Heart left ventricle (tissue), 16 donors: Measurements from ENCODE around the gene MRTO4. TPM values are rescaled to one million over a fixed set of nuclear protein-coding genes. Genes with fewer than 3 reads are reported as not detected.
A peak's percentile ranks its signal among the peaks of the same experiment; 100 is the strongest.

Source experiments
- ATAC-seq, 4 donors: fragments of 200-7000 bp; cut with Tn5 transposase; one replicate each; pipeline ENCODE4 v1.9.1; 2020 to 2022; ENCODE audit warnings: moderate library complexity in 4 of 4, mild to moderate bottlenecking in 3 of 4, moderate number of reproducible peaks in 1 of 4
- DNase-seq, 5 donors: peaks; one replicate each; pipeline ENCODE4 v3.0.0-alpha.2; 2020
- H3K27ac ChIP-seq, 12 donors: fragments of 200-600 bp; sonication (generic) in 4 of 12; one replicate each; pipeline versions ENCODE4 v1.5.0 to v1.8.0; 2016 to 2022; ENCODE audit warnings: mild to moderate bottlenecking in 2 of 12
- H3K27me3 ChIP-seq, 9 donors: fragments of 200-600 bp; sonication (generic) in 2 of 9; one replicate each; pipeline versions ENCODE4 v1.5.1 to v1.8.0; 2016 to 2022; ENCODE audit warnings: mild to moderate bottlenecking in 3 of 9
- H3K36me3 ChIP-seq, 9 donors: fragments of 200-600 bp; sonication (generic) in 2 of 9; one replicate each; pipeline versions ENCODE4 v1.5.0 to v1.8.0; 2018 to 2022; ENCODE audit warnings: mild to moderate bottlenecking in 2 of 9
- H3K4me1 ChIP-seq, 12 donors: fragments of 200-600 bp; sonication (generic) in 4 of 12; one replicate each; pipeline versions ENCODE4 v1.5.0 to v1.8.0; 2016 to 2022; ENCODE audit warnings: mild to moderate bottlenecking in 3 of 12
- H3K4me3 ChIP-seq, 12 donors: fragments of 200-600 bp; sonication (generic) in 4 of 12; one replicate each; pipeline versions ENCODE4 v1.5.0 to v1.8.0; 2017 to 2022; ENCODE audit warnings: mild to moderate bottlenecking in 9 of 12, moderate library complexity in 4 of 12
- H3K9me3 ChIP-seq, 12 donors: fragments of 200-600 bp; sonication (generic) in 4 of 12; one replicate each; pipeline versions ENCODE4 v1.5.0 to v1.8.0; 2016 to 2022; ENCODE audit warnings: mild to moderate bottlenecking in 1 of 12
- POLR2A ChIP-seq, 2 donors: fragments of 450-650 bp; IDR thresholded peaks; one replicate each; pipeline ENCODE4 v1.6.1; 2017; ENCODE audit warnings: antibody characterized with exemption in 2 of 2, mild to moderate bottlenecking in 2 of 2, moderate library complexity in 2 of 2
- WGBS, 4 donors: extraction: QIAGEN DNeasy Blood & Tissue Kit in 2 of 4; methylation state at CpG; one replicate each; pipeline versions ENCODE4 v1.1.5 to v1.1.7; 2013 to 2018; 5-methylcytosine and 5-hydroxymethylcytosine counted together
- intact Hi-C, 10 donors: fragments of 100-400 bp; cut with DNase I; formaldehyde crosslinking; loops; one replicate each; pipeline versions ENCODE4 v1.11.1 to v1.14.2; 2022
- polyA plus RNA-seq, 2 donors: library from polyadenylated mRNA; stranded (reverse); fragments of 200-250 nt; gene quantifications; one replicate each; pipeline ENCODE4 v1.2.3, GENCODE V29; 2013
- total RNA-seq, 9 donors: library from RNA; depleted of rRNA in 2 of 9; stranded (reverse); fragments of >200 nt in 2 of 9; fragmentation: NEBNext Ultra II Directional in 3 of 9; extraction: Animal tissue kit (Norgen Biotek cat#: 25700) in 3 of 9; gene quantifications; one replicate each; pipeline versions ENCODE4 v1.1.0 to v1.2.4, GENCODE V29; 2016 to 2023
- TF ChIP-seq, protein P1 (sequence below), 12 donors: fragments of 200-600 bp; sonication (generic) in 4 of 12; IDR thresholded peaks; one replicate each; pipeline versions ENCODE4 v1.5.0 to v1.8.0; 2018 to 2022; ENCODE audit warnings: antibody characterized with exemption in 12 of 12, mild to moderate bottlenecking in 5 of 12
- donor health status: ischemic (EF 13 %, LVEDD 7.1; RV severe dilation, severe dysfunction).
- donor health status: healthy with polysubstance abuse.
- donor health status: DM: no; HTN: yes; CAD: no.
- donor health status: DM: no; HTN: no; CAD: no.
- donor health status: ischemic (EF 25% LVEDD 6.9; RV normal size, moderate dysfunction).
- donor health status: ischemic (EF 25% LVEDD 5.7; RV mildly dilated, moderate dysfunction).
- donor health status: healthy.
- donor health status: DM: yes; HTN: yes; CAD: no.
- donor health status: ischemic (EF 35%, LVEDD 5.7; RV mildly dilated, moderate dysfunction).
- donor health status: nonischemic (EF 11% LVEDD 7.7; RV severe dilation, severe dysfunction).
- donor health status: DM: yes; HTN: yes; CAD: no.
- donor health status: PGD.
- donor health status: ischemic (EF 29% LVEDD 5.4; RV normal size, mild dysfunction).
- donor health status: nonischemic (EF 23%, LVEDD 6.1; RV moderate dilation, normal function).

The MRTO4 gene
- total and polyA plus RNA-seq, 11 donors: 8.3 to 56.3 (median 14.9) TPM

DNA sequence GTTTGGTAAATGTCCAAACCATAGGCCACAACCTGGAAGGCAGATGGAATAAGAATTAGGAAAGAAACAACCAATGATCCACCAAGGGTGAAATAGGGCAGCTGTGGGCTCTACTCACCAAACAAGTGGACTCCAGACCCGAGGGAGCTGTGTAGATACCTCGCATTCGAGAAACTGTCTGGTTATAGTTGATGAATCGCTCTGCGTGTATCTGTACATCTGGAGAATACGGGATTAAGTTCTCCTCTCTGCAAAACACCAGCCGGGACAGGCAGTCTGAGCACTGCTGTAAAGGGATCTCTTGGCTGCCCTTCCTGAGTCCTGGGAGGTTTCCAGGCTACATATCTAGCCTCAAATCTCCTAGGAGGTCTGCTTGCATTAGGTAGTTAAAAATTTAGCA is 32.2 kb upstream of the MRTO4 start:
- peak in 1 of 4 donors; percentile 21 for ATAC-seq
- TF ChIP-seq POLR2A (IDR thresholded peaks at IDR 0.05): no peak
- TF ChIP-seq, protein P1, sequence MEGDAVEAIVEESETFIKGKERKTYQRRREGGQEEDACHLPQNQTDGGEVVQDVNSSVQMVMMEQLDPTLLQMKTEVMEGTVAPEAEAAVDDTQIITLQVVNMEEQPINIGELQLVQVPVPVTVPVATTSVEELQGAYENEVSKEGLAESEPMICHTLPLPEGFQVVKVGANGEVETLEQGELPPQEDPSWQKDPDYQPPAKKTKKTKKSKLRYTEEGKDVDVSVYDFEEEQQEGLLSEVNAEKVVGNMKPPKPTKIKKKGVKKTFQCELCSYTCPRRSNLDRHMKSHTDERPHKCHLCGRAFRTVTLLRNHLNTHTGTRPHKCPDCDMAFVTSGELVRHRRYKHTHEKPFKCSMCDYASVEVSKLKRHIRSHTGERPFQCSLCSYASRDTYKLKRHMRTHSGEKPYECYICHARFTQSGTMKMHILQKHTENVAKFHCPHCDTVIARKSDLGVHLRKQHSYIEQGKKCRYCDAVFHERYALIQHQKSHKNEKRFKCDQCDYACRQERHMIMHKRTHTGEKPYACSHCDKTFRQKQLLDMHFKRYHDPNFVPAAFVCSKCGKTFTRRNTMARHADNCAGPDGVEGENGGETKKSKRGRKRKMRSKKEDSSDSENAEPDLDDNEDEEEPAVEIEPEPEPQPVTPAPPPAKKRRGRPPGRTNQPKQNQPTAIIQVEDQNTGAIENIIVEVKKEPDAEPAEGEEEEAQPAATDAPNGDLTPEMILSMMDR (IDR thresholded peaks at IDR 0.05): no peak
- no peaks in the 10 kb centered on the region for H3K9me3 ChIP-seq
- no peaks in the 10 kb centered on the region for H3K27me3 ChIP-seq
- H3K4me1 ChIP-seq: peaks cover 0 to 14% (median 0%) of the 10 kb centered on the region in 12 donors
- no peak for DNase-seq
- no peak overlapping the region for H3K4me3 ChIP-seq
- H3K36me3 ChIP-seq: peaks cover 0 to 96% (median 82%) of the 10 kb centered on the region in 9 donors
- H3K27ac ChIP-seq: peak overlapping the region in 1 of 12 donors; percentile 19
- intact Hi-C loops: loop anchor here in 1 of 10 donors (10.0 kb wide), 1 partner anchor 435 kb away; no protein-coding TSS in a partner anchor
- WGBS, 4 donors: 77 to 88% (median 84%) methylated on average over 7 of the region's 7 CpGs

GRCh38 chr1:19220080-19220846 is 31.3 kb upstream of the MRTO4 start:
- Histone ChIP-seq H3K36me3 (peaks cover 0 to 98% (median 90%) of the 10 kb centered on the region in 9 donors), H3K4me1 (peaks cover 0 to 14% (median 0%) of the 10 kb centered on the region in 12 donors), H3K4me3 (no peak overlapping the region), H3K27me3 (no peaks in the 10 kb centered on the region), H3K9me3 (no peaks in the 10 kb centered on the region), H3K27ac (peak overlapping the region in 5 of 12 donors; percentile 13 to 39 (median 27))
- WGBS, 4 donors: 81 to 87% (median 85%) methylated on average over 8 of the region's 8 CpGs
- DNase-seq (no peak), ATAC-seq (no peak)
- intact Hi-C loops: loop anchor here in 1 of 10 donors (5.0 kb wide), 1 partner anchor 38 kb away; no protein-coding TSS in a partner anchor
- TF ChIP-seq, protein P1 (IDR thresholded peaks at IDR 0.05): no peak
- no peak for TF ChIP-seq POLR2A (IDR thresholded peaks at IDR 0.05)

GRCh38 chr1:19220991-19221390 is 30.6 kb upstream of the MRTO4 start:
- Histone ChIP-seq H3K4me1 (peaks cover 0 to 14% (median 0%) of the 10 kb centered on the region in 12 donors), H3K9me3 (no peaks in the 10 kb centered on the region), H3K4me3 (no peak overlapping the region), H3K27me3 (no peaks in the 10 kb centered on the region), H3K27ac (peak overlapping the region in 2 of 12 donors; percentile 13 to 39), H3K36me3 (peaks cover 0 to 100% (median 97%) of the 10 kb centered on the region in 9 donors)
- intact Hi-C loops: loop anchor here in 1 of 10 donors (5.0 kb wide), 1 partner anchor 39 kb away; no protein-coding TSS in a partner anchor
- peak in 2 of 5 donors; percentile 39 to 41 for DNase-seq
- TF ChIP-seq POLR2A (IDR thresholded peaks at IDR 0.05): no peak
- TF ChIP-seq, protein P1 (IDR thresholded peaks at IDR 0.05): no peak
- 61 to 72% (median 68%) methylated on average over 7 of the region's 7 CpGs for WGBS, 4 donors
- peak in 3 of 4 donors; percentile 65 to 81 (median 65) for ATAC-seq

- intact Hi-C loops: loop anchor here in 1 of 10 donors (5.0 kb wide), 1 partner anchor 40 kb away; no protein-coding TSS in a partner anchor
- TF ChIP-seq POLR2A (IDR thresholded peaks at IDR 0.05): no peak
- TF ChIP-seq, protein P1 (IDR thresholded peaks at IDR 0.05): no peak
- Histone ChIP-seq H3K27me3 (no peaks in the 10 kb centered on the region), H3K9me3 (no peaks in the 10 kb centered on the region), H3K4me1 (peaks cover 0 to 14% (median 0%) of the 10 kb centered on the region in 12 donors), H3K4me3 (no peak overlapping the region), H3K36me3 (peaks cover 0 to 100% (median 97%) of the 10 kb centered on the region in 9 donors), H3K27ac (no peak overlapping the region)
- ATAC-seq (no peak), DNase-seq (no peak)
- 91 to 98% (median 95%) methylated on average over 8 to 11 of the region's 11 CpGs for WGBS, 4 donors
Measured at GRCh38 chr1:19222573-19222972, 29.0 kb upstream of the MRTO4 start.
